Vagina (tissue), 2 donors: Measurements from ENCODE around the gene NKX1-2.

ENCODE experiments used
- POLR2A ChIP-seq, 2 donors: fragments of 450-650 bp; IDR thresholded peaks; one replicate each; pipeline ENCODE4 v1.6.1; 2017; ENCODE audit warnings: antibody characterized with exemption in 2 of 2, mild to moderate bottlenecking in 2 of 2, moderate library complexity in 2 of 2
- TF ChIP-seq, protein P1 (sequence below), 3 experiments: fragments of 450-650 bp in 2 of 3; fragments of 200-600 bp in 1 of 3; sonication (generic) in 1 of 3; IDR thresholded peaks; one replicate each; pipeline ENCODE4 v1.5.1; 2017 to 2019; ENCODE audit warnings: antibody characterized with exemption in 3 of 3, mild to moderate bottlenecking in 2 of 3, moderate library complexity in 2 of 3

GRCh38 chr10:124433461-124433860 is 16.4 kb downstream of the NKX1-2 start:
- TF ChIP-seq, protein P1, sequence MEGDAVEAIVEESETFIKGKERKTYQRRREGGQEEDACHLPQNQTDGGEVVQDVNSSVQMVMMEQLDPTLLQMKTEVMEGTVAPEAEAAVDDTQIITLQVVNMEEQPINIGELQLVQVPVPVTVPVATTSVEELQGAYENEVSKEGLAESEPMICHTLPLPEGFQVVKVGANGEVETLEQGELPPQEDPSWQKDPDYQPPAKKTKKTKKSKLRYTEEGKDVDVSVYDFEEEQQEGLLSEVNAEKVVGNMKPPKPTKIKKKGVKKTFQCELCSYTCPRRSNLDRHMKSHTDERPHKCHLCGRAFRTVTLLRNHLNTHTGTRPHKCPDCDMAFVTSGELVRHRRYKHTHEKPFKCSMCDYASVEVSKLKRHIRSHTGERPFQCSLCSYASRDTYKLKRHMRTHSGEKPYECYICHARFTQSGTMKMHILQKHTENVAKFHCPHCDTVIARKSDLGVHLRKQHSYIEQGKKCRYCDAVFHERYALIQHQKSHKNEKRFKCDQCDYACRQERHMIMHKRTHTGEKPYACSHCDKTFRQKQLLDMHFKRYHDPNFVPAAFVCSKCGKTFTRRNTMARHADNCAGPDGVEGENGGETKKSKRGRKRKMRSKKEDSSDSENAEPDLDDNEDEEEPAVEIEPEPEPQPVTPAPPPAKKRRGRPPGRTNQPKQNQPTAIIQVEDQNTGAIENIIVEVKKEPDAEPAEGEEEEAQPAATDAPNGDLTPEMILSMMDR (IDR thresholded peaks at IDR 0.05), result no peak
- TF ChIP-seq POLR2A (IDR thresholded peaks at IDR 0.05), result no peak
